Stimulated activated CD8-positive, alpha-beta memory T cell treated with anti-CD3 and anti-CD28 coated beads, Interleukin-12 subunit alpha, Interleukin-12 subunit beta, amount 100 ng/mL, for 24 hours (primary cell): ENCODE measurements around the gene VAV3.
"Not testable (repeated sequence)": the region's sequence is repeated elsewhere in the genome, so short reads cannot be mapped to it uniquely, and the experiment has no call there.

Source experiments
- DNase-seq: peaks from one replicate; pipeline ENCODE4 v3.0.0-alpha.2; 2020; ENCODE audit errors: extremely low read depth

VAV3 gene

GRCh38 chr1:107683683-107684082 is 281.3 kb downstream of the VAV3 start:
- no peak for DNase-seq

- no peak for DNase-seq
Measured at GRCh38 chr1:107683191-107683657, 281.8 kb downstream of the VAV3 start.

GRCh38 chr1:107682467-107682866 is 282.5 kb downstream of the VAV3 start:
- DNase-seq, result no peak

GRCh38 chr1:107681001-107681479 is 283.9 kb downstream of the VAV3 start:
- DNase-seq, result no peak

GRCh38 chr1:107680579-107680985 is 284.4 kb downstream of the VAV3 start:
- no peak for DNase-seq

GRCh38 chr1:107679411-107679953 is 285.5 kb downstream of the VAV3 start:
- DNase-seq, result no peak

- no peak for DNase-seq
Measured at GRCh38 chr1:107678993-107679392, 286.0 kb downstream of the VAV3 start.

- no peak for DNase-seq
Measured at GRCh38 chr1:107677697-107678096, 287.3 kb downstream of the VAV3 start.

- no peak for DNase-seq
Measured at GRCh38 chr1:107674486-107674885, 290.5 kb downstream of the VAV3 start.

- DNase-seq, result no peak
Measured at GRCh38 chr1:107673006-107673405, 292.0 kb downstream of the VAV3 start.

- no peak for DNase-seq
Measured at GRCh38 chr1:107670397-107671040, 294.5 kb downstream of the VAV3 start.

GRCh38 chr1:107669996-107670395 is 295.0 kb downstream of the VAV3 start:
- DNase-seq, result no peak

- no peak for DNase-seq
Measured at GRCh38 chr1:107668762-107669161, 296.2 kb downstream of the VAV3 start.

- DNase-seq, result no peak
Measured at GRCh38 chr1:107666493-107666892, 298.5 kb downstream of the VAV3 start.

- DNase-seq, result no peak
Measured at GRCh38 chr1:107664982-107665925, 299.7 kb downstream of the VAV3 start.

- DNase-seq, result no peak
Measured at GRCh38 chr1:107662971-107663370, 302.0 kb downstream of the VAV3 start.

GRCh38 chr1:107661158-107661557 is 303.8 kb downstream of the VAV3 start:
- DNase-seq, result no peak

- no peak for DNase-seq
Measured at GRCh38 chr1:107659961-107660360, 305.0 kb downstream of the VAV3 start.

- no peak for DNase-seq
Measured at GRCh38 chr1:107657356-107657755, 307.6 kb downstream of the VAV3 start.

GRCh38 chr1:107653765-107654164 is 311.2 kb downstream of the VAV3 start:
- no peak for DNase-seq

- DNase-seq, result no peak
Measured at GRCh38 chr1:107653005-107653404, 312.0 kb downstream of the VAV3 start.

GRCh38 chr1:107650825-107651224 is 314.2 kb downstream of the VAV3 start:
- not testable (repeated sequence) for DNase-seq
